CD8-positive, alpha-beta memory T cell (primary cell): ENCODE data around the gene BUD31. TPM values are rescaled to one million over a fixed set of nuclear protein-coding genes. Genes with fewer than 3 reads are reported as not detected.

Experiments
- CTCF ChIA-PET: fragments of 350-600 bp; sonication (Branson Sonifier 250); formaldehyde crosslinking; loops from one replicate; lab custom pipeline; 2021; ENCODE audit warnings: antibody characterized with exemption; lab: Charles Lee
- POLR2A ChIA-PET: fragments of 350-600 bp; sonication (Branson Sonifier 250); formaldehyde crosslinking; loops from one replicate; lab custom pipeline; 2021; ENCODE audit warnings: antibody characterized with exemption; lab: Charles Lee
- DNase-seq, 5 donors: peaks; one replicate each; pipeline versions ENCODE4 v3.0.0 to v3.0.0-alpha.2; 2020 to 2022; ENCODE audit warnings: mixed read lengths in 1 of 5
- H3K27ac ChIP-seq: one replicate; pipeline ENCODE4 v1.7.0; 2013; ENCODE audit warnings: low read depth, mild to moderate bottlenecking, low read length, moderate library complexity
- H3K27me3 ChIP-seq: 2 replicates; pipeline ENCODE4 v1.7.0; 2013; ENCODE audit warnings: low read length, mild to moderate bottlenecking; ENCODE audit not compliant: insufficient read depth, poor library complexity, severe bottlenecking
- H3K36me3 ChIP-seq: 2 replicates; pipeline ENCODE4 v1.7.0; 2013; ENCODE audit warnings: mild to moderate bottlenecking, low read length, moderate library complexity; ENCODE audit not compliant: insufficient read depth
- H3K4me1 ChIP-seq: 2 replicates; pipeline ENCODE4 v1.7.0; 2013; ENCODE audit warnings: mild to moderate bottlenecking, low read length, moderate library complexity; ENCODE audit not compliant: insufficient read depth
- H3K4me3 ChIP-seq: 2 replicates; pipeline ENCODE4 v1.7.0; 2013; ENCODE audit warnings: mild to moderate bottlenecking, low read length
- H3K9me3 ChIP-seq: 2 replicates; pipeline ENCODE4 v1.7.0; 2013; ENCODE audit warnings: mild to moderate bottlenecking, low read length
- H3K27ac Mint-ChIP-seq, 8 donors: one replicate each; pipeline ENCODE4 v1.8.0; 2020 to 2021; ENCODE audit warnings: mixed read lengths in 8 of 8, mild to moderate bottlenecking in 6 of 8, inconsistent platforms in 3 of 8, moderate library complexity in 3 of 8
- H3K27me3 Mint-ChIP-seq, 2 donors: one replicate each; pipeline ENCODE4 v1.8.0; 2020 to 2021; ENCODE audit warnings: mixed read lengths in 2 of 2, mild to moderate bottlenecking in 1 of 2, moderate library complexity in 1 of 2
- H3K36me3 Mint-ChIP-seq, 3 donors: one replicate each; pipeline ENCODE4 v1.8.0; 2020 to 2021; ENCODE audit warnings: mixed read lengths in 3 of 3, inconsistent platforms in 1 of 3, mild to moderate bottlenecking in 1 of 3
- H3K4me1 Mint-ChIP-seq, 3 donors: one replicate each; pipeline ENCODE4 v1.8.0; 2020 to 2021; ENCODE audit warnings: mixed read lengths in 3 of 3, inconsistent platforms in 1 of 3, mild to moderate bottlenecking in 1 of 3
- H3K4me3 Mint-ChIP-seq, 7 donors: one replicate each; pipeline ENCODE4 v1.8.0; 2020 to 2021; ENCODE audit warnings: mixed read lengths in 7 of 7, mild to moderate bottlenecking in 6 of 7, moderate library complexity in 4 of 7, inconsistent platforms in 2 of 7
- H3K9me3 Mint-ChIP-seq, 5 donors: one replicate each; pipeline ENCODE4 v1.8.0; 2020 to 2022; ENCODE audit warnings: mixed read lengths in 5 of 5, mild to moderate bottlenecking in 3 of 5, moderate library complexity in 2 of 5, inconsistent platforms in 1 of 5
- polyA plus RNA-seq: library from polyadenylated mRNA; unstranded; fragments of 300-500 nt; fragmentation: Illumina TruSeq; gene quantifications from one replicate; pipeline ENCODE4 v1.2.3, GENCODE V29; 2021
- total RNA-seq, 2 experiments: library from RNA; stranded (reverse); gene quantifications; one replicate each; pipeline ENCODE4 v1.2.3, GENCODE V29; 2021

Gene BUD31
- total RNA-seq, result 100 to 1,000 TPM; 185 to 188 TPM
- polyA plus RNA-seq, result 176 TPM

- H3K27ac ChIP-seq, result peak within 1 kb of the TSS; percentile 93
- no peaks in the 10 kb centered on the region for H3K9me3 ChIP-seq
- CTCF ChIA-PET, result interaction anchor here (0.6 to 1.9 kb wide), 19 partner anchors 10 to 209 kb away, joined by 3 to 9 read pairs (median 4); partner anchors contain the start of gene ZKSCAN5
- POLR2A ChIA-PET, result interaction anchor here (0.5 to 5.4 kb wide), 20 partner anchors 9 to 1028 kb away, joined by 3 to 45 read pairs (median 6); partner anchors contain the start of genes ARPC1B, ATP5MF, CPSF4 and PTCD1
- Mint-ChIP-seq H3K27ac (peak within 1 kb of the TSS; percentile 91 to 100 (median 98)), H3K27me3 (no peaks in the 10 kb centered on the region), H3K36me3 (peaks cover 5 to 66% (median 8%) of the 10 kb centered on the region in 3 donors), H3K4me3 (peak within 1 kb of the TSS; percentile 89 to 99 (median 95)), H3K4me1 (peaks cover 55 to 76% (median 55%) of the 10 kb centered on the region in 3 donors), H3K9me3 (no peaks in the 10 kb centered on the region)
- peak within 1 kb of the TSS; percentile 80 for H3K4me3 ChIP-seq
- DNase-seq, result peak; percentile 85 to 99 (median 96)
- H3K36me3 ChIP-seq, result peaks cover 35% of the 10 kb centered on the region
- peaks cover 40% of the 10 kb centered on the region for H3K4me1 ChIP-seq
- H3K27me3 ChIP-seq, result no peaks in the 10 kb centered on the region
These were observed at the start of gene BUD31, which contains the start of gene PDAP1 for GRCh38 chr7:99408379-99409191. Gene BUD31, plus strand, starts transcription at chr7:99408969. Its CDS starts 2,124 bp downstream, at chr7:99411093. Gene PDAP1, minus strand, starts transcription at chr7:99408597. Its CDS starts 49 bp downstream, at chr7:99408548.

GRCh38 chr7:99359465-99360154 lies 49.2 kb upstream of the BUD31 start:
- Histone ChIP-seq H3K4me3 (no peak overlapping the region), H3K4me1 (no peaks in the 10 kb centered on the region), H3K9me3 (no peaks in the 10 kb centered on the region), H3K36me3 (peaks cover 57% of the 10 kb centered on the region), H3K27ac (no peak overlapping the region), H3K27me3 (no peaks in the 10 kb centered on the region)
- H3K4me3 Mint-ChIP-seq, result no peak overlapping the region
- peak overlapping the region in 2 of 8 donors; percentile 56 to 86 for H3K27ac Mint-ChIP-seq
- CTCF ChIA-PET, result interaction anchor here (1.6 to 3.1 kb wide), 2 partner anchors 8 to 28 kb away, joined by 3 to 13 read pairs; no protein-coding TSS in a partner anchor
- no peaks in the 10 kb centered on the region for H3K27me3 Mint-ChIP-seq
- no peaks in the 10 kb centered on the region for H3K4me1 Mint-ChIP-seq
- peaks cover 0 to 76% (median 12%) of the 10 kb centered on the region in 3 donors for H3K36me3 Mint-ChIP-seq
- H3K9me3 Mint-ChIP-seq, result no peaks in the 10 kb centered on the region
- DNase-seq, result no peak
- POLR2A ChIA-PET, result interaction anchor here (0.9 kb wide), 1 partner anchor 9 kb away, joined by 4 read pairs; no protein-coding TSS in a partner anchor

GRCh38 chr7:99362801-99363200 lies 46.0 kb upstream of the BUD31 start:
- H3K4me1 Mint-ChIP-seq, result peaks cover 0 to 2% (median 0%) of the 10 kb centered on the region in 3 donors
- ChIA-PET CTCF (interaction anchor here (1.5 to 2.1 kb wide), 3 partner anchors 13 to 46 kb away, joined by 3 to 7 read pairs (median 5); partner anchors contain the start of gene BUD31), POLR2A (interaction anchor here (0.6 to 0.7 kb wide), 2 partner anchors 16 to 640 kb away, joined by 3 to 11 read pairs; no protein-coding TSS in a partner anchor)

GRCh38 chr7:99363286-99363685 lies 45.5 kb upstream of the BUD31 start:
- CTCF ChIA-PET, result interaction anchor here (1.5 to 2.1 kb wide), 3 partner anchors 13 to 46 kb away, joined by 3 to 7 read pairs (median 5); partner anchors contain the start of gene BUD31

More at GRCh38 chr7:99362801-99363200, 46.0 kb upstream of the BUD31 start:
- Mint-ChIP-seq H3K36me3 (peaks cover 0 to 75% (median 15%) of the 10 kb centered on the region in 3 donors), H3K9me3 (no peaks in the 10 kb centered on the region), H3K27me3 (no peaks in the 10 kb centered on the region), H3K27ac (peak overlapping the region in 4 of 8 donors; percentile 17 to 42 (median 24)), H3K4me3 (no peak overlapping the region)
- Histone ChIP-seq H3K9me3 (no peaks in the 10 kb centered on the region), H3K4me3 (no peak overlapping the region), H3K36me3 (peaks cover 58% of the 10 kb centered on the region), H3K4me1 (no peaks in the 10 kb centered on the region), H3K27ac (no peak overlapping the region), H3K27me3 (no peaks in the 10 kb centered on the region)
- no peak for DNase-seq

DNA sequence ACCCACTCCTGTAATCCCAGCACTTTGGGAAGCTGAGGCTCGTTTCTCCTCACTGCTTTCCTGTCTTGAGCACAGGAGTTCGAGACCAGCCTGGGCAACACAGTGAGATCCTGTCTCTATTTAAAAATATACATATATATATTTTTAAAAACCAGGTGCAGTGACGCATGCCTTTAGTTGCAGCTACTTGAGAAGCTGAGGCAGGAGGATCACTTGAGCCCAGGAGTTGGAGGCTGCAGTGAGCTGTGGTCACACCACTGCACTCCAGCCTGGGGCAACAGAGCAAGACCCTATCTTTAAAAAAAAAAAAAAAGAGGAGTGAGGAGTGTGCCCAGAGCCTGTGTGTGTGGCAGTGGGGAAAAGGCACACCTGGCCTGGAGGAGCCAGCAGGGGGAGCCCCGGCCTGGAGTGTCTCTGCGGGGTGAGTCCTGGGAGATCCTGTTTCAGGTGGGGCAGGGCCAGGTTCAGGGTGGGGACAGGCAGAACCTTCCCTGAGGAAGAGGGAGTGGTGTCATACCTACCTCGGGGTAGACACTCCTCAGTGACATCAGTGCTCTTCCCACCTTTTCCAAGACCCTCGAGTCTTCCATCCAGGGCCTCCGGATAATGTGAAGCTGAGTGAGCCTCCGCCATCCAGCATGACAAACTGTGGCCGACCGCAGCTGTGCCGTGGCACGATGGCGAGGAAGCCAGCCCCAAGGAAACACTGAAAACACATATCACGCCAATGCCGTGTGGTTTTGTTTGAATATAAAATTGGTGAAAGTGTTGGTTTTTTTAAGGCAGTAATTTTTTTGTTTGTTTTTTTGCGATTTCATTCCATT lies 43.2 kb upstream of the BUD31 start:
- no peaks in the 10 kb centered on the region for H3K4me1 ChIP-seq
- H3K27me3 ChIP-seq, result no peaks in the 10 kb centered on the region
- CTCF ChIA-PET, result interaction anchor here (0.8 to 3.6 kb wide), 15 partner anchors 8 to 55 kb away, joined by 3 to 30 read pairs (median 4); partner anchors contain the start of genes ARPC1A, ARPC1B, BUD31 and PDAP1
- Mint-ChIP-seq H3K36me3 (peaks cover 0 to 59% (median 11%) of the 10 kb centered on the region in 3 donors), H3K27ac (peak overlapping the region in 6 of 8 donors; percentile 29 to 74 (median 54)), H3K27me3 (no peaks in the 10 kb centered on the region), H3K4me1 (peaks cover 0 to 2% (median 0%) of the 10 kb centered on the region in 3 donors), H3K4me3 (peak overlapping the region in 1 of 7 donors; percentile 20), H3K9me3 (no peaks in the 10 kb centered on the region)
- H3K36me3 ChIP-seq, result peaks cover 41% of the 10 kb centered on the region
- POLR2A ChIA-PET, result interaction anchor here (1.2 kb wide), 1 partner anchor 43 kb away, joined by 5 read pairs; the partner anchor contains the start of gene BUD31
- DNase-seq, result peak; percentile 49 to 75 (median 51)
- no peak overlapping the region for H3K4me3 ChIP-seq
- H3K27ac ChIP-seq, result no peak overlapping the region
- no peaks in the 10 kb centered on the region for H3K9me3 ChIP-seq

More at GRCh38 chr7:99363286-99363685, 45.5 kb upstream of the BUD31 start:
- Mint-ChIP-seq H3K27me3 (no peaks in the 10 kb centered on the region), H3K27ac (peak overlapping the region in 1 of 8 donors; percentile 42), H3K4me1 (peaks cover 0 to 2% (median 0%) of the 10 kb centered on the region in 3 donors), H3K36me3 (peaks cover 0 to 71% (median 11%) of the 10 kb centered on the region in 3 donors), H3K4me3 (no peak overlapping the region), H3K9me3 (no peaks in the 10 kb centered on the region)
- POLR2A ChIA-PET, result no interaction called here
- Histone ChIP-seq H3K36me3 (peaks cover 53% of the 10 kb centered on the region), H3K4me1 (no peaks in the 10 kb centered on the region), H3K9me3 (no peaks in the 10 kb centered on the region), H3K27ac (no peak overlapping the region), H3K4me3 (no peak overlapping the region), H3K27me3 (no peaks in the 10 kb centered on the region)
- no peak for DNase-seq

GRCh38 chr7:99366646-99367045 lies 42.1 kb upstream of the BUD31 start:
- Histone ChIP-seq H3K4me3 (no peak overlapping the region), H3K9me3 (no peaks in the 10 kb centered on the region), H3K27me3 (no peaks in the 10 kb centered on the region), H3K27ac (no peak overlapping the region), H3K4me1 (no peaks in the 10 kb centered on the region), H3K36me3 (peaks cover 30% of the 10 kb centered on the region)
- H3K27ac Mint-ChIP-seq, result peak overlapping the region in 1 of 8 donors; percentile 78
- H3K27me3 Mint-ChIP-seq, result no peaks in the 10 kb centered on the region
- H3K4me1 Mint-ChIP-seq, result peaks cover 0 to 2% (median 0%) of the 10 kb centered on the region in 3 donors
- ChIA-PET CTCF (interaction anchor here (0.8 to 3.6 kb wide), 2 partner anchors 13 to 21 kb away, joined by 3 to 30 read pairs; no protein-coding TSS in a partner anchor), POLR2A (interaction anchor here (1.2 kb wide), 1 partner anchor 42 kb away, joined by 5 read pairs; the partner anchor contains the start of gene BUD31)
- DNase-seq, result no peak
- H3K4me3 Mint-ChIP-seq, result peak overlapping the region in 1 of 7 donors; percentile 42
- peaks cover 0 to 49% (median 8%) of the 10 kb centered on the region in 3 donors for H3K36me3 Mint-ChIP-seq
- no peaks in the 10 kb centered on the region for H3K9me3 Mint-ChIP-seq
